T-helper 17 cell (primary cell): ENCODE results near the gene NMUR1. TPM values are rescaled to one million over a fixed set of nuclear protein-coding genes. Genes with fewer than 3 reads are reported as not detected.

Experiments used
- ATAC-seq: fragments of 150-1000 bp; cut with Tn5 transposase; 2 replicates; pipeline ENCODE4 v1.10.0; 2021; ENCODE audit warnings: mild to moderate bottlenecking, moderate library complexity
- DNase-seq, 3 donors: peaks; one replicate each; pipeline versions ENCODE4 v3.0.0 to v3.0.0-alpha.2; 2020 to 2021
- H3K9me3 ChIP-seq: one replicate; pipeline ENCODE4 v1.7.0; 2013; ENCODE audit warnings: low read length, mild to moderate bottlenecking; ENCODE audit not compliant: control insufficient read depth, poor library complexity, severe bottlenecking
- H3K27ac Mint-ChIP-seq: one replicate; pipeline ENCODE4 v1.8.0; 2022; ENCODE audit warnings: mild to moderate bottlenecking, moderate library complexity, mixed read lengths
- H3K27me3 Mint-ChIP-seq: one replicate; pipeline ENCODE4 v1.8.0; 2022; ENCODE audit warnings: mixed read lengths
- H3K36me3 Mint-ChIP-seq: one replicate; pipeline ENCODE4 v1.8.0; 2022; ENCODE audit warnings: low read depth, mixed read lengths
- H3K4me1 Mint-ChIP-seq: one replicate; pipeline ENCODE4 v1.8.0; 2022; ENCODE audit warnings: mild to moderate bottlenecking, mixed read lengths
- H3K4me3 Mint-ChIP-seq: one replicate; pipeline ENCODE4 v1.8.0; 2022; ENCODE audit warnings: mild to moderate bottlenecking, moderate library complexity, mixed read lengths
- total RNA-seq, 4 donors: library from RNA in 2 of 4; stranded (reverse) in 2 of 4; gene quantifications; one replicate each; pipeline ENCODE4 v1.2.3 and lab custom pipeline; 2022 to 2026

NMUR1 gene
- total RNA-seq, 2 donors from 2014 or later: 0.35 to 0.55 TPM

- ATAC-seq: no peak
- H3K36me3 Mint-ChIP-seq: no peaks in the 10 kb centered on the region
- no peak for DNase-seq
- H3K27me3 Mint-ChIP-seq: no peaks in the 10 kb centered on the region
- H3K27ac Mint-ChIP-seq: no peak overlapping the region
- H3K4me1 Mint-ChIP-seq: peaks cover 20% of the 10 kb centered on the region
- peak overlapping the region; percentile 41 for H3K4me3 Mint-ChIP-seq
- H3K9me3 ChIP-seq: no peaks in the 10 kb centered on the region
These were observed 2.1 kb downstream of the NMUR1 start for GRCh38 chr2:231527955-231528635.

GRCh38 chr2:231527091-231527395 is 3.2 kb downstream of the NMUR1 start:
- H3K27ac Mint-ChIP-seq: no peak overlapping the region
- peaks cover 18% of the 10 kb centered on the region for H3K4me1 Mint-ChIP-seq
- H3K4me3 Mint-ChIP-seq: no peak overlapping the region
- no peaks in the 10 kb centered on the region for H3K27me3 Mint-ChIP-seq
- DNase-seq (no peak), ATAC-seq (no peak)
- no peaks in the 10 kb centered on the region for H3K9me3 ChIP-seq
- no peaks in the 10 kb centered on the region for H3K36me3 Mint-ChIP-seq

GRCh38 chr2:231526341-231527090 is 3.7 kb downstream of the NMUR1 start:
- H3K36me3 Mint-ChIP-seq: no peaks in the 10 kb centered on the region
- DNase-seq (no peak), ATAC-seq (no peak)

GRCh38 chr2:231525248-231526163 is 4.7 kb downstream of the NMUR1 start:
- ATAC-seq: no peak
- no peaks in the 10 kb centered on the region for H3K9me3 ChIP-seq
- Mint-ChIP-seq H3K4me1 (peaks cover 23% of the 10 kb centered on the region), H3K4me3 (peak overlapping the region; percentile 28), H3K27ac (peak overlapping the region; percentile 88), H3K36me3 (no peaks in the 10 kb centered on the region), H3K27me3 (no peaks in the 10 kb centered on the region)
- DNase-seq: no peak

More at GRCh38 chr2:231526341-231527090, 3.7 kb downstream of the NMUR1 start:
- H3K27ac Mint-ChIP-seq: no peak overlapping the region
- H3K9me3 ChIP-seq: no peaks in the 10 kb centered on the region
- H3K4me3 Mint-ChIP-seq: no peak overlapping the region
- peaks cover 19% of the 10 kb centered on the region for H3K4me1 Mint-ChIP-seq
- no peaks in the 10 kb centered on the region for H3K27me3 Mint-ChIP-seq

GRCh38 chr2:231524477-231525247 is 5.6 kb downstream of the NMUR1 start:
- no peaks in the 10 kb centered on the region for H3K36me3 Mint-ChIP-seq
- H3K4me3 Mint-ChIP-seq: peak overlapping the region; percentile 65
- no peak for DNase-seq
- H3K27ac Mint-ChIP-seq: peak overlapping the region; percentile 88
- no peaks in the 10 kb centered on the region for H3K9me3 ChIP-seq
- no peaks in the 10 kb centered on the region for H3K27me3 Mint-ChIP-seq
- no peak for ATAC-seq
- peaks cover 26% of the 10 kb centered on the region for H3K4me1 Mint-ChIP-seq

- Mint-ChIP-seq H3K27ac (peak overlapping the region; percentile 88), H3K4me1 (peaks cover 27% of the 10 kb centered on the region)
These were observed 6.6 kb downstream of the NMUR1 start for GRCh38 chr2:231523451-231524285.

GRCh38 chr2:231522418-231523180 is 7.6 kb downstream of the NMUR1 start:
- no peaks in the 10 kb centered on the region for H3K27me3 Mint-ChIP-seq
- DNase-seq (no peak), ATAC-seq (no peak)
- no peaks in the 10 kb centered on the region for H3K9me3 ChIP-seq
- no peak overlapping the region for H3K27ac Mint-ChIP-seq
- no peaks in the 10 kb centered on the region for H3K36me3 Mint-ChIP-seq
- peaks cover 27% of the 10 kb centered on the region for H3K4me1 Mint-ChIP-seq
- H3K4me3 Mint-ChIP-seq: no peak overlapping the region

More at GRCh38 chr2:231523451-231524285, 6.6 kb downstream of the NMUR1 start:
- DNase-seq (no peak), ATAC-seq (peak; percentile 74)
- H3K4me3 Mint-ChIP-seq: peak overlapping the region; percentile 65
- H3K36me3 Mint-ChIP-seq: no peaks in the 10 kb centered on the region
- no peaks in the 10 kb centered on the region for H3K27me3 Mint-ChIP-seq
- no peaks in the 10 kb centered on the region for H3K9me3 ChIP-seq

GRCh38 chr2:231521443-231521842 is 8.8 kb downstream of the NMUR1 start:
- Mint-ChIP-seq H3K27me3 (no peaks in the 10 kb centered on the region), H3K4me1 (peaks cover 27% of the 10 kb centered on the region), H3K36me3 (no peaks in the 10 kb centered on the region), H3K27ac (peak overlapping the region; percentile 63), H3K4me3 (peak overlapping the region; percentile 43)
- DNase-seq (no peak), ATAC-seq (no peak)
- H3K9me3 ChIP-seq: no peaks in the 10 kb centered on the region

GRCh38 chr2:231519975-231520555 is 10.2 kb downstream of the NMUR1 start:
- ATAC-seq: no peak
- H3K4me3 Mint-ChIP-seq: no peak overlapping the region

GRCh38 chr2:231518771-231519170 is 11.5 kb downstream of the NMUR1 start:
- no peak overlapping the region for H3K4me3 Mint-ChIP-seq
- DNase-seq (no peak), ATAC-seq (no peak)
- peaks cover 22% of the 10 kb centered on the region for H3K4me1 Mint-ChIP-seq
- H3K27me3 Mint-ChIP-seq: no peaks in the 10 kb centered on the region
- H3K36me3 Mint-ChIP-seq: no peaks in the 10 kb centered on the region
- H3K9me3 ChIP-seq: no peaks in the 10 kb centered on the region
- no peak overlapping the region for H3K27ac Mint-ChIP-seq

More at GRCh38 chr2:231519975-231520555, 10.2 kb downstream of the NMUR1 start:
- H3K27ac Mint-ChIP-seq: peak overlapping the region; percentile 47
- H3K36me3 Mint-ChIP-seq: no peaks in the 10 kb centered on the region
- H3K9me3 ChIP-seq: no peaks in the 10 kb centered on the region
- H3K4me1 Mint-ChIP-seq: peaks cover 23% of the 10 kb centered on the region
- no peaks in the 10 kb centered on the region for H3K27me3 Mint-ChIP-seq
- no peak for DNase-seq

- Mint-ChIP-seq H3K4me1 (peaks cover 14% of the 10 kb centered on the region), H3K27me3 (no peaks in the 10 kb centered on the region), H3K4me3 (no peak overlapping the region), H3K27ac (no peak overlapping the region), H3K36me3 (no peaks in the 10 kb centered on the region)
- DNase-seq (no peak), ATAC-seq (no peak)
- H3K9me3 ChIP-seq: no peaks in the 10 kb centered on the region
These were observed 14.6 kb downstream of the NMUR1 start for GRCh38 chr2:231515603-231516002.
